GM18909 (cell line): ENCODE data around the gene PIGQ.

Experiments
- ATAC-seq: cut with Tn5 transposase; IDR thresholded peaks from one replicate; pipeline ENCODE4 v1.9.1; 2021; ENCODE audit warnings: mild to moderate bottlenecking; ENCODE audit not compliant: unreplicated experiment, poor library complexity

The PIGQ gene

DNA sequence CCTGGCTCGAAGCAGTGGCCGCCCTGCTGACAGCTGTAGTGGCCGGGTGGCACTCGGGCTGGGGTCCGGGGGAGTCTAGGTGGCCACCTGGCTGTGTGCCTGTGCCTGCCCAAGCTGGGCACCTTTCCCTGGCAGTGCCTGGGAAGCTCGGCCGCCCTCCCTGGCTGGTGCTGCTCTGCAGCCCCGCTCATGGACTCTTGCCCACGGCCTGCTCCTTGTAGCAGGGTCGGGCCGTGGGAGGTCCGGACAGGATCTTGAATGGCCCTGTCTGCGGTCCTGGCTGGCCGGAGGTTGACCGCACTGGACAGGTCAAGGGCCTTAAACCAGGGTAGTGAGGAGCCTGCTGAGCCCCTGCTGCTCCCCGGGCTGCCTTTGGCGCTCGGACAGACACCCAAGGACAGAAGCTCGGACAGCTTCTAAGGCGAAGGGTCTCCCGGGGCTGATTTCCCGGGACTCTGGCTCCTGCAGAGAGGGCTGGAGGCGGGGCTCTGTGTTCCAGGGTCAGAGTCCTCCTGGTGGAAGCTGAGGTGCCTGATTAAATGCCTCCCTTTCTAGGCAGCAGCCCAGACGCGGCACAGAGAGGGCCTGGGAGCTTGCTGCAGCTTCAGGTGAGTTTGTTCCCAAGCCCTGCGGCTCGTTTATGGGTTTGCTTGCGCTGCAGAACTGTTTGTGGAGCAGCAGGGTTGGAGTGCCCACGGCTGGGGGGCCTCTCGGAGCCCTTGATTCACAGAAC, 36.2 kb upstream of the PIGQ start:
- ATAC-seq: no peak

DNA sequence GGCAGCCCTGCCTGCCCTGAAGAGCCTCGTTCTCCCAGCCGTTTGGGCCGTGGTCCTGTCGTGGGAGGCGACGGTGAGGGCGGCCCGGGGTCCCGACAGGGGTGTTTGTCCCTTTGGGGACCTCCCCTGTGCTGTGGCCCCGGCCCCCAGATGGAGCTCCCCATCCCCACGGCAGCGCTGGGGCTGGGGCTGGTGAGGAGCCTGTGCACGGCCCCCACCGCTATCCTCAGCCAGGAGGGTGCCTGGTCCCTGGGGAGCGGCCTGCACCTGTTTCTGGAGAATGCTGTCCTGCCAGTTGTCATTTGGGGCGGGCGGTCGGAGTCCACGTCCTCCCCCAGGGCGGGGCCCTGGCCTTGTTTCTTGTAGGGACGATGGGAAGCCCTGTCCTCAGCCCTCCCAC, 35.6 kb upstream of the PIGQ start:
- ATAC-seq: no peak

DNA sequence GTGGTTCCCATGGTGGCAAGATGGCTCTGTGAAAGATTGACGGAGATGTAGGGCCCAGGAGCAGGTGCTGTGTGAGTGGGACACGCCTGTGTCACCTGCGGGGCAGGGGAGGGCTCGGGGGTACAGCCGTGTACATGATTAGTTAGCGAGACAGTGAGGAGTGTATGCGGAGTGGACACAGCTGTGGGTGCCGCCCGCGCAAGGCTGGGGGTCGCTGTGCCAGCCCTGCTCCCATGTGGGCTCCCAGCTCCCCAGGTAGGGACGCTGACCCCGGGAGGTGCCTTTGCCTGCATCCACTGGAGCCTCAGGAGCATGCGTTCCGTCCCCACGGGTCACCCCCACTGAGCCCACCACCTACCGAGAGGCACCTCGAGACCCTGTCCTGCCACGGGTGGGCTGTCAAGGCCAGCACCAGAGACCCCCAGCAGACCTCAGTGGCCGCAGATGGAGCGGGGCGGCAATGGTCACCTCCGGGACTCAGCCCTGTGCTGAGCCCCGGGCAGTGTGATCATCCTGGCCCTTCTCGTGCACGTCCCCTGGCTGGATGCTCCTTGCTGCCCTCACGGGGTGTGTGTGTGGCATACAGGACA, 34.8 kb upstream of the PIGQ start:
- ATAC-seq: no peak

DNA sequence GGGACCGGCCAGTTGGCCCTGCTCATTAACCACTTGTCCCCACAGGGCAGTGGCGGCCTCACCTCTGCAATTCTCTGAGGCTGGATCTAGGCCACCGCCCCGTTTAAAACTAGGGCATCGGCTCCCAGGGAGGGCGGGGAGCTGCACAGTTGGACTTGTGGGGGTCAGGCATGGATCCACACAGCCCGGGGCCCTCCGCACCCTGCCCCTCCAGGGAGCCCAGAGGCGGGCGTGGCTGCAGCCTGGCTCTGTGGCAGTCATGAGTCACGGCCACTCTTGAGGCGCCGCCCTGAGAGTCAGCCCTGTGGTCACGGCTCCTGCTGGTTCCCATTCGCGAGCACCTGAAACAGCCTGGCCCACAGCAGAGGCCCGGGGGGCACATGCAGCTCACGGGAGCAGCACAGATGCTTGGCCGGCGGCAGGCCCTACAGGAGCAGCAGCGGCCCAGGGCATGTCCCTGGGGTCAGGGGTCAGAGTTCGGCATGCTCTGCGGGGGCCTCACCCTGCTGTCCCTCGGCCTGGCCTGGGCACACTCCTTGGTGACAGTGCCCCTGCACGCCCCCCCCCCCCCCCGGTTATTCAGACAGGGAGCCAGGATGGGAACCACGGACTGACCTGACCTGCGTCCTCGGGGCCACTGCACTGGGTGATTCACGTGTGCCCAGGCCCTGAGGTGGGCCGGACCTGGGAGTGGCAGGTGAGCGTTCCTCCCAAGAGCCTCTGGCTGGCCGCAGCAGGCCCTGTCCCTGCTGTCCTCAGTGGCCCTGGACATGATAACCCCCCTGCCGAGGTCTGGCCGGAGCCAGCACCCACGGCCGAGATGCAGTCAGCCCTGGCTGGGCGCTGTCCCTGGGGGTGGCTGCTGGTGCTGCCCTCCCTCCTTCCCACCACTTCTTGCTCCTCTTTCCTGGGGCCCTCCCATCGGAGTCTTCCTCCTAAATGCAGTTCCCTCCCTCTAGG, 34.0 kb upstream of the PIGQ start:
- ATAC-seq: no peak

DNA sequence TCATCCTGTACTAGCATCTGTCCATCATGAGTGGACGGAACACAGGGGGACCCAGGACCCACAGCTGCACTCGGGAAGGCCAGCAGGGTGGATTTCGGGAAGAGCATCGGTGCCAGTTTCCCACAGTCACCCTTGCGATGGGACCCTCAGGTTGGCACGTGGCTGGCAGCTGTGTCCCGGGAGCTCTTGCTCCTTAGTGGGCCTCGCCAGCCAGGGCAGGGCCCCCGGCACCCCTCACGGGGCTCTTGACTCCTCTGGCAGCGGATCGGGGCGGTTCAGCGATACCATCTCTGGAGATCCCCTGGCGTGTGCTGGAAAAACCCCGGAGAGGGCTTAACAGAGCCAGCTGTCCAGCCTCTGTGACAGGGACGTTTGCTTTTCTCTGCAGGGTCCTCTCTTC, 33.0 kb upstream of the PIGQ start:
- ATAC-seq: no peak

DNA sequence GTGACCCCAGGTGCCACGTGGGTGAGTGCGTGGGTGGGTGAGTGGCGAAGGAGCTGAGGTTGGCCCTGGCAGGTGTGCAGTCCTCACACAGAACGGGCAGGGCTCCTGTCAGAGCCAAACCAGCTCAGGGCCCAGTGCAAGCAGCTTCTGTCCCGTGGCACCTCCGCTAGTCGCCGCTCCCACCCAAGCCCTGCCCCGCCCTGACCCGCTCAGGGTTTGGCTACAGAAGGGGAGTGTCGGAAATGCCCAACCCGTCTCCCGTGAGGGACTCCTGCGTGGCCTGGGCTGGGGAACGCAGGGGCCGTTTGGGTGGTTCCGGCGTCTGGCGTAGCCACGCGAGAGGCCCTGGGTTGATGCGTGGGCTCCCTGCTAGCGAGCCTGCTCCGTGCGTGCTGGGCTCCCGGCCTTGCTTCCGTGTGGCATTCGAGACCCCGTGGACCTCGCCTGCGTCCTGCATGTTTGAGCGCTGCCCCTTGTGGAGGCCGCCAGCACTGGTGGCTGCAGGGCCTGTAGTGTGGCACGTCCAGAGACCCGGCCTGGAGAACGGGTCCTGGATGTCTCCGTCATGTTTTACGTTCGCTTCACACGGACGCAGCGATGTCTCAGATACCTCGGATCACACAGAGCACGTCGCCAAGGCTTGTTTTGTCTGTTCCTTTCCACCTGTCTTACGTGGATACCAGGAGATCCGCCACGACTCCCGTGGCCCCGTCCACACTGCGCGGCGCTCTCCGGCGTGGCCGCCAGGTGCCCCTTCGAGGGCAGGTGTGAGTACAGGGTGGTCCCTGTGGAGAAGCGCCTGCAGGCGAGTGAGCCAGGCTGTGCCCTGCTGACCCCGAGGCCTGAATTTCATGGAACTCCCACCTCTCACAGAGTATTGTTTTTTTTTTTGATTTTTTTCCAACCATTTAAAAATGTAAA, 32.1 kb upstream of the PIGQ start:
- ATAC-seq: no peak

DNA sequence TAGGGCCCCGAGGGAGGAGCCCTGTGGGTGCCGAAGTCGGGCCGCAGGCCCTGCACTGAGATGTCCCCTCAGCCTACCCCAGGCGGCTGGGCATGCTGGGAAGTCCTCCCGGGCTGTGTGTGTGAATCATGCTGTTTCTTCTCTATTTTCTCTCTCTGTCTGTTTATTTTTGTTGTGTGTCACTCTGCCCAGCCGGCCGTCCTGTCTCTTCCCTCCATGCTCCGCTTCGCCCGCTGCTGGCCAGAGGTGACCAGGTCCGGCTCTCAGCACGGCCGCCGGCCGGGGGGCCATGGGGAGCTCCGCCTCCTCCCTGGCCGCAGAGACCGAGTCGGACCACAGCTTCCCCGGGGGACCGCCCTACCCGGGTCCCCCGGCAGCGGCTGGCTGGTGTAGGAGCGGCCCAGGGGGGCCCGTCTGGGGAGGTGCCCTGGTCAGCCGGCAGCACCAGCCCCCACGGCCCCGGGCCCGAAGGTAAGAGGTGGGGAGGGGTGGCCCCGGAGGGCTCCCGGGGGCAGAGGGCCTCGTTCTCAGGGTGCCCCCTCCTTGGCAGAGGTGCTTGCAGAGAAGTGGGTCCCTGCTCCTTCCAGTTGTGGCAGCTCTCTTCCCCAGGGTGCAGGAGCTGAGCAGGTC, 29.8 kb upstream of the PIGQ start:
- ATAC-seq: no peak

DNA sequence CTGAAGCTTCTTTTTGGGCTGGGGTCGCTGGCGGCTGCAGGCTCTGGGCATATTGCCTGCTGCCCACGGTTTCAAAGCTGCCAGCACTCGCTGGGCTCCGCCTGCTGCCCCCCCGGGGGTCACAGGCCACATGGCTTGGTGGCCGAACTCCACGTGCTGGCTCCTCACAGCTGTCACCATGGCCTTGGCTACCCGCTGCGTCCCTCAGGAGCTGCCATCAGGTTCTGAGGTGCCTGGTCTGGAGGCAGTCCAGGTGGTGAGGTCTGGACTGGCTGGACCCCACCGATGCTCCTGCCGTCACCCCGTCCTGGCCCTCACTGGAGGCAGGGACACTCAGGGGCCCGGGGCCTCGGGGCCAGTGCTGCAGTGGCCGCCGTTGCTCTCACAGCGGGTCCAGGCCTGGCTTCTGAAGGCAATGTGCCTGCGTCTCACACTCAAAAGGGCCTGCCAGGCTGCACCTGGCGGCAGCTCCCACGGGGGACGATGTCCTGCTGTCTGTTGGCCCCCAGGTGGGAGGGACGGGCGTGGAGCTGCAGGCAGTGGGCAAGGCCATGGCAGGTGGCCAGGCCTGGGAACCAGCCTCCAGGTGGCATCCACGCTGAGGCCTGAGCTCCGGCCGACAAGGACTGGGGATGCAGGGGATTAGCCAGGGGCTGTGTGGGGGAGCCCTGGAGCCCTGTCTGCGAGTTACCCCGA, 29.0 kb upstream of the PIGQ start:
- ATAC-seq: no peak

DNA sequence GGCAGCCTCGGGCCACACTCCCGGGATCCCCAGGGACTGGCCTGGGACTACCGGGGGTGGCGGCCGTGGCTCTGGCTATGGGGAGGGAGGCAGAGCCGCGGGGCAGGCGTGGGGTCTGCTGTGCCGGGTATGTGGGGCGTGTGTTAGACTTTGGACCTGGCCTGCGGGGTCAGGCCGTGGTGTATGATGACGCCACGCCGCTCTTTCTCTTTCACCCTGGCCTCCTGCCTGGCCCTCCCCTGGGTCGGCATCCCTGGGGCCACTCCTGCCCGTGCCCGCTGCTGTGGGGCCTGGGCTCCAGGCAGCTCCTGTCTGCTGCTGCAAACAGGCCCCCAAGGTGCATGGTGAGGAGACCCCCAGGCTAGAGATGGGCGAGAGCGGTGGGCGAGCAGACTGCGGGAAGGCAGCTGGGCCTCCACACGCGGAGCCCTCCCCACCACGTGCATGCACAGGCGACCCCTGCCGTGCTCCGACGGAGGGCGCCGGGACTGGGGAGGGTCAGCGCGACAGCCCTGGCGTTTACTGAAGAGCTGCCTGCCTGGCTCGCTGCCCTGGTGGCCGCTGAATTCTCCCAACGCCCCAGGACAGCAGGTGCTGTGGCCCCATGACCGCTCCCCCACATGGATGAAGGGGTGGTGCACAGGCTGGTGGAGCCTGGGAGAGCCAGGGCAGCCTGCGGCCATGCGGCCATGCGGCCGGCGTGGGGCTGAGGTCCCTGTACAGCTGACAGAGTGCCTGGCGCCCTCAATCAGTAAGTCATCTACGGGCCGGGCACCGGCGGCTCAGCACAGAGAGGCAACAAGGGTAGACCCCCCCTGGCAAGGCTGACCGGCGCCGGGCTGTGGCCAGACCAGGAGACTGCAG, 26.2 kb upstream of the PIGQ start:
- no peak for ATAC-seq

DNA sequence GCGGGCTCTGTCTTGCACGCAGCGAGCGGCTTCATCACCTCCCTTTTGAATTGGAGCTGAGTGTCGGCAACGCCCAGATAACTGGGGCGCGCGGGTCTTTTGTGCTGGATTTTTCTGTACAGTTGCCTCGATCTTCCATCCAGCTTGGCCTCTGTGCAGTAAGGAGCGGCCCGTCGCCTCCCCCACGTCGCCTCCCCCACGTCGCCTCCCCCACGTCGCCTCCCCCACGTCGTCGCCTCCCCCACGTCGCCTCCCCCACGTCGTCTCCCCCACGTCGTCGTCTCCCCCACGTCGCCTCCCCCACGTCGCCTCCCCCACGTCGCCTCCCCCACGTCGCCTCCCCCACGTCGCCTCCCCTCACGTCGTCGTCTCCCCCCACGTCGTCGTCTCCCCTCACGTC, 25.3 kb upstream of the PIGQ start:
- ATAC-seq: no peak

DNA sequence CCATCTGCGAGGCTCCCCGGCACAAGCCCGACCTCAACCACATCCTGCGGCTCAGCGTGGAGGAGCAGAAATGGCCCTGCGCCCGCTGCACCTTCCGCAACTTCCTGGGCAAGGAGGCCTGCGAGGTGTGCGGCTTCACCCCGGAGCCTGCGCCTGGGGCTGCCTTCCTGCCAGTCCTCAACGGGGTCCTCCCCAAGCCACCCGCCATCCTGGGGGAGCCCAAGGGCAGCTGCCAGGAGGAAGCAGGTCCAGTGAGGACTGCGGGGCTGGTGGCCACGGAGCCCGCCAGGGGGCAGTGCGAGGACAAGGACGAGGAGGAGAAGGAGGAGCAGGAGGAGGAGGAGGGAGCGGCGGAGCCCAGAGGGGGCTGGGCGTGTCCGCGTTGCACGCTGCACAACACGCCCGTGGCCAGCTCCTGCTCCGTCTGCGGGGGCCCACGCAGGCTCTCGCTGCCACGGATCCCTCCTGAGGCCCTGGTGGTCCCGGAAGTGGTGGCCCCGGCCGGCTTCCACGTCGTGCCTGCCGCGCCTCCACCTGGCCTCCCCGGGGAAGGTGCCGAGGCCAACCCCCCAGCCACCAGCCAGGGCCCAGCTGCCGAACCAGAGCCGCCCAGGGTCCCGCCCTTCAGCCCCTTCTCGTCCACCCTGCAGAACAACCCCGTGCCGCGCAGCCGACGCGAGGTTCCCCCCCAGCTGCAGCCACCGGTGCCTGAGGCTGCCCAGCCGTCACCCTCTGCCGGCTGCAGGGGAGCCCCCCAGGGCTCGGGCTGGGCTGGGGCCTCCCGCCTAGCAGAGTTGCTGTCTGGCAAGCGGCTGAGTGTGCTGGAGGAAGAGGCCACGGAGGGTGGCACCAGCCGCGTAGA, 22.6 kb upstream of the PIGQ start:
- no peak for ATAC-seq

DNA sequence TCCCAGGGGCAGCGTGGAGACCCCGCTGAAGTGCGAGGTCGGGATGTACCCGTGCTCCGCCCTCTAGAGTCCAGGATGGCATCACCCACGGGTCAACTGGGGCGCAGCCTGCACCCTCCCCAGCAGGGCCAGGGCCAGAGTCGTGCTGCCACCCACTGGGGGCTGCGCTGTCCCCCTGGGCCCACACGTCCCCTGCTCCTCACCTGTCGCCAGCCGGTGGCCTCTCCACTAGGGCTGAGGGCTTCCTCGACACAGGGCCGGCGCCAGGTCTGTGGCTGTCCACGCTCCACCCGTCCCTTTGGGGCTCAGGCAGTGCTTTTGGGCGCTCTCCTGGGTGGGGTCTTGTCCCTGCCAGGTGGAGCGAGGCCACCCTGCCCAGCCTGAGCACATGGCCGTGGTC, 21.2 kb upstream of the PIGQ start:
- ATAC-seq: no peak

DNA sequence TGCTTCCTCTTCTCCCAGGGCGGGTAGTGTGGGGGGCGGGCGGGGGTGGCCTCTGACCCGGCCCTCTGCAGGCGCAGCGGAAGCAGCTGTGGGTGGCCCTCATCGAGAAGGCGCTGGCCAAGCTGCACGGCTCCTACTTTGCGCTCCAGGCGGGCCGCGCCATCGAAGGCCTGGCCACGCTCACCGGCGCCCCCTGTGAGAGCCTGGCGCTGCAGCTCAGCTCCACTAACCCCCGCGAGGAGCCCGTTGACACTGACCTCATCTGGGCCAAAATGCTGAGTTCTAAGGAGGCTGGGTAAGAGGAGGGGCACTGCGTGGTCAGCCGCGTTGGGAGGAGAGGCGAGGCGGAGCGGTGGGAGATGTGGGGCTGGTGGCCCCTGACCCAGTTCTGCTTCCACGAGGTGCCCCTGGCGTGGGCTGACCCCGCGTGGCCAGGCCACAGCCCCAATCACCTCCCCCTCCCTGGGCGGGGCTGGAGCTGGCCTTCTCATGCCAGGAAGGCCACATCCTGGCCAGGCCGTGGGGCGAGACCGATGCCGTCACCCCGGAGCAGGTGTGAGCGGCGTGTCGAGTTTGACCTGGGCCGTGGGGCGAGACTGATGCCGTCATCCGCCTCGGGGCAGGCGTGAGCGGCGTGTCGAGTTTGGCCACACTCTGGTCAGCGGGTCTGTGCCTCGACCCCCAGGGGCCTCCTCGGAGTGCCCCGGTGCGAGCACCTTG, 20.1 kb upstream of the PIGQ start:
- ATAC-seq: no peak

DNA sequence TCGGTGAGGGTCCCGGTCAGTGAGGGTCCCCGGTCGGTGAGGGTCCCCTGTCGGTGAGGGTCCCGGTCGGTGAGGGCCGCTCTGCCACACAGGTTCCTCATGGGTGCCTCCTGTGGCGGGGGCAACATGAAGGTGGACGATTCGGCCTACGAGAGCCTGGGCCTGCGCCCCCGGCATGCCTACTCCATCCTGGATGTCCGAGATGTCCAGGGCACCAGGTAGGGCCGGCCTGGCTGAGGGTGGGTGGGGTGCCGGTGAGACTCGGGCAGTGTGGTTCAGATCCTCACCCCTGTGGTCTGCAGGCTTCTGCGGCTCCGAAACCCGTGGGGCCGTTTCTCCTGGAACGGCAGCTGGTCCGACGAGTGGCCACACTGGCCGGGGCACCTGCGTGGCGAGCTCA, 18.6 kb upstream of the PIGQ start:
- no peak for ATAC-seq

DNA sequence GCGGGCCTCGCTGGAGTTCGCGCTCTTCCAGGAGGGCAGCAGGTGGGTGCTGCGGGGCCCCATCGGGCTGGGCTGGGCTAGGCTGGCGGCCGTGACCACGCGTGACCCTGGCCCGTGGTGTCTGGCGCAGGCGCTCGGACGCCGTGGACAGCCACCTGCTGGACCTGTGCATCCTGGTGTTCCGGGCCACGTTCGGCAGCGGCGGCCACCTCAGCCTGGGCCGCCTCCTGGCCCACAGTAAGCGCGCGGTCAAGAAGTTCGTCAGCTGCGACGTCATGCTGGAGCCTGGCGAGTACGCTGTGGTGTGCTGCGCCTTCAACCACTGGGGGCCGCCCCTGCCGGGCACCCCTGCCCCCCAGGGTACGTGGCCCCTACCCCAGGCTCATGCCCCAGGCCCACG, 17.6 kb upstream of the PIGQ start:
- no peak for ATAC-seq

DNA sequence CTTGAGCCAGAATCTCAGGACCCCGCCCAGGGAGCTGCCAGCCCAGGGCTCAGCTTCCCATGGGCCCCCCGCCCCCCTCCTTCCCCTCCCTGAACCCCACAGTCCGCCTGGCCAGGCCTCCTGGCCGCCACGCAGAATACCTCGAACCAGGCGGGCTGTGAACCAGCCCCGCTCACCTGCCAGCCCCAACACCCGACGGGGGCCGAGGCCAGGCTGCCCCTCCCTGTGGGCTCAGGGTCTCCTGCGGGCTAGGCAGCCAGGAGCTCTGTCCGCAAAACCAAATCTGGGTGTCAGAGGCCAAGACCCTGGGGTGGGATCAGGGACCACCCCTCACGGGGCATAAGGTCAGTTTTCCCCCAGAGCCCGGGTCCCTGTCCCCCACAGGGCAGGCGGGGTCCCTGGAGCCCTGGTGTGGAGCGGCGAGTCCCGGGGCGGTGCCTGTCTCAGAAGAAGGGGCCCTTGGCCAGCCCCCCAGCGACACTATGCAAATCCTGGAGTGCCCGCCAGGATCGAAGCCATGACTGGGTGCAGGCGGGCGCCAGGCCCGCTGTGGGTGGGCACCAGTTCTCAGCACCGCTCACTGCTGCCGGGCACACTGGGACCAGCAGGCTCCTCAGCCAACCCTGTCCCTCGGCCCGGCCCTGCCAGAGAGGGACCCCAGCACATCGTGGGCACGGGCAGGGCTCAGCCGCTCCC, 16.0 kb upstream of the PIGQ start:
- ATAC-seq: no peak
